Stimulated activated naive B cell treated with anti-CD40 and anti-IgM and Interleukin-4, amounts not matched to agents 10 μg/mL and 1 μg/mL and 100 μg/mL, for 72 hours (primary cell): Measurements from ENCODE around the gene RPRD1A.
A peak's percentile ranks its signal among the peaks of the same experiment; 100 is the strongest.
"Not testable (repeated sequence)": the region's sequence is repeated elsewhere in the genome, so short reads cannot be mapped to it uniquely, and the experiment has no call there.

Source experiments
- ATAC-seq, 2 donors: fragments of 150-1000 bp; cut with Tn5 transposase; replicated peaks; 2 replicates each; pipeline ENCODE4 v1.10.0; 2021; ENCODE audit warnings: moderate library complexity in 1 of 2
- DNase-seq: peaks from one replicate; pipeline ENCODE4 v3.0.0; 2021
- H3K27ac Mint-ChIP-seq: one replicate; pipeline ENCODE4 v1.8.0; 2022; ENCODE audit warnings: mild to moderate bottlenecking, mixed read lengths
- H3K27me3 Mint-ChIP-seq, 2 donors: one replicate each; pipeline ENCODE4 v1.8.0; 2022; ENCODE audit warnings: mixed read lengths in 2 of 2
- H3K36me3 Mint-ChIP-seq, 2 donors: one replicate each; pipeline ENCODE4 v1.8.0; 2022; ENCODE audit warnings: mixed read lengths in 2 of 2, mild to moderate bottlenecking in 1 of 2
- H3K4me1 Mint-ChIP-seq, 2 donors: one replicate each; pipeline ENCODE4 v1.8.0; 2022; ENCODE audit warnings: mixed read lengths in 2 of 2, mild to moderate bottlenecking in 1 of 2
- H3K4me3 Mint-ChIP-seq, 2 donors: one replicate each; pipeline ENCODE4 v1.8.0; 2022; ENCODE audit warnings: mild to moderate bottlenecking in 2 of 2, mixed read lengths in 2 of 2, moderate library complexity in 1 of 2
- H3K9me3 Mint-ChIP-seq, 2 donors: one replicate each; pipeline ENCODE4 v1.8.0; 2022; ENCODE audit warnings: mixed read lengths in 2 of 2, mild to moderate bottlenecking in 1 of 2

RPRD1A gene

DNA sequence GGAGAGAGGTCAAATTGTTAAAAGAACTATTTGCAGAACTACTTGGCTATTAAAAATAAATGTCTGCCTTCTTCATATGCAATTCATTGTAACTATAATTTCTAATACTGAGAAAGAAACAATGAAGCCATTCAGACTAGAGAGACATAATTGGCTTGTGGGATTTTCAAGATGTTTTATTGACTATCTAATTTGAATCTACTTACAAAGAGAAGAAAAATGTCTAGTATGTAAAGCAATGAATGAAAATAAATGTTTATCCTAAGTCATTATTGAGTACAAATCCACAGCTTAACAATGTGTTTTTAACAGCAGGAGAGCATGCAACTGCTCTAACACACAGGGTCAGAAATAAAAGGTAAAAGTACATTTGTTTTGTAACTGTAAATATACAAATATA, 75.7 kb downstream of the RPRD1A start:
- DNase-seq, result no peak
- H3K4me1 Mint-ChIP-seq, result no peaks in the 10 kb centered on the region
- H3K4me3 Mint-ChIP-seq, result no peak overlapping the region
- no peak for ATAC-seq
- no peak overlapping the region for H3K27ac Mint-ChIP-seq
- no peaks in the 10 kb centered on the region for H3K9me3 Mint-ChIP-seq
- H3K27me3 Mint-ChIP-seq, result no peaks in the 10 kb centered on the region
- peaks cover 10 to 24% of the 10 kb centered on the region in 2 donors for H3K36me3 Mint-ChIP-seq

DNA sequence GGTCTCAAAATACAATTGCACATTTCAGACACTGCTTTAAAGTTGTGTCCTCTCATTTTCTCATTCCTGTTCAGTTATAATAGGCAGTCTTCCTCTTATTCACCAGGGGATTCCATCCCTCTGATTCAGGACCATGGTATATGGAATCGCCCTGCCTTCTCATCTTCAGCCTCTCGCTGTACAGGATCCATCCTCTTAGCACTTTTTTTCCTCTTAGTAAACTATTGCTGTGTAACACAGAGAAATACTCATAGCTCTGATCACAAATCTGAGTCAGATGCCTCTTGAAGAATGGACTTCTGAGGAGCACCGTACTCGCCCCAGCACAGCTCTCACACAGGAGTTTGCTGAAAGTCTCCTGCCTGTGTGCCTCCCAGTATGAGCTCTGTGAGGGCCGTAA, 83.5 kb downstream of the RPRD1A start:
- H3K9me3 Mint-ChIP-seq, result no peaks in the 10 kb centered on the region
- H3K27me3 Mint-ChIP-seq, result no peaks in the 10 kb centered on the region
- DNase-seq (no peak), ATAC-seq (no peak)
- H3K4me3 Mint-ChIP-seq, result no peak overlapping the region
- peaks cover 27 to 45% of the 10 kb centered on the region in 2 donors for H3K36me3 Mint-ChIP-seq
- H3K4me1 Mint-ChIP-seq, result no peaks in the 10 kb centered on the region
- no peak overlapping the region for H3K27ac Mint-ChIP-seq

DNA sequence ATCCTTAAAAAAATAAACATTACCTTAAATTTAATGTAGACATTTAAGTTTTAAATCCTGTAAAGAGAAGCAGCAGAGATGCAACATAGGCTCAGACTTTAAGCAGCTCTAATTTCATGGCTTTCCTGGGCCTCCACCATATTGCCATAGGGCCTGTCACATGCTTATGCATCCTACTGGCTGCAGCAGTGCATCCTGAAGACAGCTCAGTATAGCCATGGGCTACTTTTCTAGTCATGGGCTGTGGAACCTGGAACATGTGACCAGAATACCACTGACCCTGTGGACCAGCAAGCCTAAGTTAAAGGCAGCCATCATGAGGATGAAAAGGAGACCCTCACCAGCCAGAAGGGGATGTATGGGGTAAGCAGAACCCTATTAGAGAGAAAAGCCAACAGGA, 84.2 kb downstream of the RPRD1A start:
- DNase-seq (no peak), ATAC-seq (no peak)
- H3K36me3 Mint-ChIP-seq, result peaks cover 33 to 47% of the 10 kb centered on the region in 2 donors
- no peaks in the 10 kb centered on the region for H3K9me3 Mint-ChIP-seq
- H3K4me1 Mint-ChIP-seq, result no peaks in the 10 kb centered on the region
- H3K27me3 Mint-ChIP-seq, result no peaks in the 10 kb centered on the region
- H3K27ac Mint-ChIP-seq, result no peak overlapping the region
- no peak overlapping the region for H3K4me3 Mint-ChIP-seq

DNA sequence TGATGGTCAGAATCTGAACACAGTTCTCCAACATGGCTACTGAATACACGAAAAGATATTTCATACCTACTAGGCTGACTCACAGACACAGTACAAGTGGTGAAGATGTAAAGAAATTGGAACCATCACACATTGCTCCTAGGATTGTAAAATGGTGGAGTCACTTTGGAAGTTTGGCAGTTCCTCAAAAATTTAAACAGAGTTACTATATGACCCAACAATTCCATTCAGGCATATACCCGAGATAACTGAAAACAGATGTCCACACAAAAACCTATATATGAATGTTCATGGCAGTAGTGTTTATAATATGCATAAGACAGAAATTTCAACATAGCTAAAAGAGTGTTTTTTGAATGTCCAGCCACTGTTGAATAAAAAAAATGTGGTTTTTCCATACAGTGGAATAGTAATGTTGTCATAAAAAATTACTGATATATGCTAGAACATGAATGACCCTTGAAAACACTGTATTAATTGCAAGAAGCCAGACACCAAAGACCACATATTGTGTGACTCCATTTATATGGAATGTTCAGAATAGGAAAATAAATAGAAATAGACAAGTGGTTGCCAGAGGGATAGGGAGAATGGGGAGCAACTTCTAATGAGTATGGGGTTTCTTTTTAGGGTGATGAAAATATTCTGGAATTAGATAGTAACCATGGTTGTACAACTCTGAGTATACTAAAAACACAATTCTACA, 84.8 kb downstream of the RPRD1A start:
- no peak overlapping the region for H3K4me3 Mint-ChIP-seq
- ATAC-seq (no peak), DNase-seq (no peak)
- H3K4me1 Mint-ChIP-seq, result peaks cover 0 to 2% of the 10 kb centered on the region in 2 donors
- H3K27ac Mint-ChIP-seq, result no peak overlapping the region
- peaks cover 39 to 50% of the 10 kb centered on the region in 2 donors for H3K36me3 Mint-ChIP-seq
- no peaks in the 10 kb centered on the region for H3K27me3 Mint-ChIP-seq
- no peaks in the 10 kb centered on the region for H3K9me3 Mint-ChIP-seq

DNA sequence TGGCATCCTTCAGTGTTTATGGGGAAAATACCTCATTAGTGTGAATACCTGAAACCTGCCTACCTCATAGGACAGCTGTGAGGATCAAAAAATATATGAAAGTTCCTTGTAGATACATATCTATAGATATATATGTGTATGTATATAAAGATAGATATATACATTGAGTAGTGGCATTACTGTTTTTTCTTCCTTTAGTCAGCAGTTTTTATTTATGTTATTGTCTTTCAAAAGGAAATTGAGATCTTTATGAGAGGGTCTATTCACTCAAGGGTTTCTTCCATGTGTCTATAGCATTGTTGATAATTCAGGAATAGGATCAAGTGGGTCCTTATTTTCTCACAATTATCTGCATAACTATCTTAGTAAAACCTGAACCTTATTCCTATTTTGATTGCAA, 88.2 kb downstream of the RPRD1A start:
- H3K36me3 Mint-ChIP-seq, result peaks cover 46 to 58% of the 10 kb centered on the region in 2 donors
- H3K4me3 Mint-ChIP-seq, result no peak overlapping the region
- no peaks in the 10 kb centered on the region for H3K27me3 Mint-ChIP-seq
- ATAC-seq, result no peak
- H3K9me3 Mint-ChIP-seq, result no peaks in the 10 kb centered on the region
- H3K27ac Mint-ChIP-seq, result no peak overlapping the region
- no peak for DNase-seq
- H3K4me1 Mint-ChIP-seq, result peaks cover 4 to 7% of the 10 kb centered on the region in 2 donors

DNA sequence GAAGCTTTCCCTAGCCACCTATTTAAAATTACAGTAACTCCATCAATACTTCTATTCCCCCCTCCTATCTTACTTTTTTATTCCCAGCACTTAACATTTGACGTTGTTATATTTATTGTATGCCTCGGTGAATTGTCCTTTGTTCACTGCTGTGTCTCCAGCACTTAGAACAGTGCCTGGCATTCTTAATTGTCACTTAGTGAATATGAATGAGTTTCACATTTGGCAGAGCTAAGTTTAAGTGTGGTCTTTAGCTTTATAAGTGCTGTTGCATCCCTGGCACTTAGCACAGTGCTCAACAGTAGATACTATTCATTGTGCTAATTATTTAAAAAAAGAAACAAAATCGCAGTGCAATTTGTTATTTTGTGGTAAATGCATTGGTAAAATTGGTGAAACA, 93.2 kb downstream of the RPRD1A start:
- DNase-seq (no peak), ATAC-seq (no peak)
- Mint-ChIP-seq H3K27ac (peak overlapping the region; percentile 91), H3K27me3 (no peaks in the 10 kb centered on the region), H3K4me1 (peaks cover 23 to 36% of the 10 kb centered on the region in 2 donors), H3K9me3 (no peaks in the 10 kb centered on the region), H3K36me3 (peaks cover 30 to 37% of the 10 kb centered on the region in 2 donors), H3K4me3 (peak overlapping the region; percentile 92 to 96)

DNA sequence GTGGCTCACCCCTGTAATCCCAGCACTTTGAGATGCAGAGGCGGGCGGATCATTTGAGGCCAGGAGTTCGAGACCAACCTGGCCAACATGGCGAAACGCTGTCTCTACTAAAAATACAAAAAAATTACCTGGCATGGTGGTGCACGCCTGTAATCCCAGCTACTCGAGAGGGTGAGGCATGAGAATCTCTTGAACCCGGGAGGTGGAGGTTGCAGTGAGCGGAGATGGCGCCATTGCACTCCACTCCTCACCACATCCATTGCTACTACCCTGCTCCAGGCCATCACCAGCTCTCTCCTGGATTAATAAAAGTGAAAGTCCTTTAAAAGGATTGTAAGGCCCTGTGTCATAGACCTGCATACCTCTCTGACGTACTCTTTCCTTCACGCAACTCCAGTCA, 93.7 kb downstream of the RPRD1A start:
- Mint-ChIP-seq H3K27ac (peak overlapping the region; percentile 91), H3K4me3 (peak overlapping the region; percentile 92 to 96), H3K9me3 (no peaks in the 10 kb centered on the region), H3K27me3 (no peaks in the 10 kb centered on the region), H3K36me3 (peaks cover 28 to 34% of the 10 kb centered on the region in 2 donors), H3K4me1 (peaks cover 23 to 39% of the 10 kb centered on the region in 2 donors)
- DNase-seq (no peak), ATAC-seq (no peak)

DNA sequence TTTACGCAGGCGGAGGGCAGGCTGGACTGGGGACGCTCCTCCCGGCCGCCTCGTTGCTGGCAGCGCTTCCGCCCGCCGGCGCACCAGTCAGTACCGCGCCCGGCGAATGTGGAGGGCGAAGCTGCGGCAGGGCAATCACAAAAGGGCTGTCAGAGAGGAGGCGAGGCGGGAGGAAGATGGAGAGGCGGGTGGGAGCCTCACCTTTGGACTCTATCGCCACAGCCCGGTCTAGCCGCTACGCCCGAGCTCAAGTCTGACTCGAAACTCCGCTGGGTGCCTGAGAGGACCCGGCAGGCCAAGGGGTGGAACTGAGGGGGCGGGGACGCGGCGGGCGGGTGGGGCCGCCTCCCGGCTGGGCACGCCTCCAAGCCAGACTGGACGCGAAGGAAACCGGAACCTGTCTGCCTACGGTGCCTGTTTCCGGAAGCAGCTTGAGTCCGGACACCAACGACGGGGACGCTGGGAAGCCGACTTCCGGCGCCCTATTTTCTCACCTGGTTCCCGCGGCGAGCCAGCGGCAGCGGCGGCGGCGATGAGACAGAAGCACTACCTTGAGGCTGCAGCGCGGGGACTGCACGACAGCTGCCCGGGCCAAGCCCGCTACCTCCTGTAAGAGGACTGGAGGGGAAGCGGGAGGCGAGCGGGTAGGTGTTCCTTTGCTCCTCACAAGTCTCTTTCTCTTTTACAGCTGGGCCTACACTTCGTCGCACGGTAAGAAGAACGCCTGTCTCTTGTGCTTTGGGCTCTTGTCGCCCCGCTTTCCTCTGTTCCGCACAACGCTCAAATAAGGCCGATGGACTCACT, 95.0 kb downstream of the RPRD1A start, which contains the start of gene RMP24:
TSS of gene RMP24 (plus strand) at position 483 of the 804 bp plus-strand sequence.
- peak; percentile 91 to 93 for ATAC-seq
- H3K27me3 Mint-ChIP-seq, result no peaks in the 10 kb centered on the region
- DNase-seq, result peak; percentile 92
- peaks cover 15 to 22% of the 10 kb centered on the region in 2 donors for H3K36me3 Mint-ChIP-seq
- peak within 1 kb of the TSS; percentile 92 to 96 for H3K4me3 Mint-ChIP-seq
- H3K9me3 Mint-ChIP-seq, result no peaks in the 10 kb centered on the region
- H3K27ac Mint-ChIP-seq, result peak within 1 kb of the TSS; percentile 94
- peaks cover 25 to 46% of the 10 kb centered on the region in 2 donors for H3K4me1 Mint-ChIP-seq

DNA sequence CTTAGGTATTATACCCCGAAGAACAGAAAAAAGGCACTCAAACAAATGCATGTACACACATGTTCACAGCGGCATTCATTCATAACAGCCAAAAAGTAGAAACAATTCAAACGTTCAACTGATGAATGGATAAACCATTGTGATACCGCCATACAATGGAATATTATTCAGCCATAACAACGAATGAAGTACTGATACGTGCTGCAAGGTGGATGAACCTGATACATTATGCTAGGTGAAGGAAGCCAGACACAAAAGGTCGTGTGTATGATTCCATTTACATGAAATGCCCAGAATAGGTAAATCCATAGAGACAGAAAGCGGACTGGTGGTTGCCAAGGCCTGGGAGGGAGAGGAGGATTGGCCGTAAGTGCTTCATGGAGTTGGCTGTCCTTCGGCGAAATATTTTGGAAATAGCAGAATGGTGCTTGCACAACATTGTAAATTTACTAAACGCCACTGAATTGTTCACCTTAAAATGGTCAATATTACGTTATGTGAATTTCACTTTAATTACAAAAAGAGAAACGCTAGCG, 95.6 kb downstream of the RPRD1A start:
- Mint-ChIP-seq H3K4me1 (peaks cover 25 to 46% of the 10 kb centered on the region in 2 donors), H3K4me3 (peak overlapping the region; percentile 92 to 96), H3K27ac (peak overlapping the region; percentile 94), H3K9me3 (no peaks in the 10 kb centered on the region), H3K27me3 (no peaks in the 10 kb centered on the region), H3K36me3 (peaks cover 11 to 19% of the 10 kb centered on the region in 2 donors)
- no peak for DNase-seq
- ATAC-seq, result peak; percentile 2 to 5

DNA sequence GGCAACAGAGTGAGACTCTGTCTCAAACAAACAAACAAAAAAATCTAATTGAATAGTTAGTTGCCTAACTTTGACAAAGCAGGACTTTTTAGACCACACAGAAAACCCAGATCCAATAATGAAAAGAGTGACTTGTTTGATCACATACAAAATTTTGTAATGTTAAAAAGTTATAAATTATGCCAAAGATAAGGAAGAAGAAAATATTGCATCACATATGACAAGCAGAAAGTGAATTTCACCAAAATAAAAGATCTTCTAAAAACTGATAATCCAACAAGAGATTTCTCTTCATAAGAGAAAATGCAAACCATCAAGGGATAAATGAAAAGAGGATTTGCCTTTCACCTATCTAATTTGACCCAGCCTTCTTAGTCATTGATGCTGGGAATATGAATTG, 97.7 kb downstream of the RPRD1A start:
- peaks cover 0 to 9% of the 10 kb centered on the region in 2 donors for H3K36me3 Mint-ChIP-seq
- H3K9me3 Mint-ChIP-seq, result peaks cover 0 to 1% of the 10 kb centered on the region in 2 donors
- H3K4me1 Mint-ChIP-seq, result peaks cover 31 to 41% of the 10 kb centered on the region in 2 donors
- DNase-seq (no peak), ATAC-seq (no peak)
- H3K4me3 Mint-ChIP-seq, result peak overlapping the region in 1 of 2 donors; percentile 35
- no peaks in the 10 kb centered on the region for H3K27me3 Mint-ChIP-seq
- no peak overlapping the region for H3K27ac Mint-ChIP-seq

DNA sequence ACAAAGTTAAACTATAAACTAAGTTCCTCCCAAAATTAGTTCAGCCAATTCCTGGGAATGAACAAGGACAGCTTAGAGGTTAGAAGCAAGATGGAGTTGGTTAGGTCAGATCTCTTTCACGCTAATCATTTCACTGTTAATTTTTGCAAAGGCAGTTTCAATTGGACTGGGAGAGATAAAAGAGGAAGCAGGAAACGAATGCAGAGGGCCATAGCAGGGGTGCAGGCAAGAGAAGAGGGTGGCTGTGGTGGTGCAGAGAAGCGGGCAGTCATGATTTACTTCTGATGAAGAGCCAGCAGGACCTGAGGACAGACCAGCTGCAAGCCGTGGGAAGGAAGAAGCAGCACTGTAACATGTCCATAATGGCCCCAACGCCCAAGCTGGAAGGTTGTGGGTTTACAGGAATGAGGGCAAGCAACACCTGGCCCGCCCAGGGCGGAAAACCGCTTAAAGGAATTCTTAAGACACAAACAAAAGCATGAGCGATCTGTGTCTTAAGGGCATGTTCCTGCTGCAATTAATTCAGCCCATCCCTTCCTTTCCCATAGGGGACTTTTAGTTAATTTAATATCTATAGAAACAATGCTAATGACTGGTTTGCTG, 99.0 kb downstream of the RPRD1A start:
- peaks cover 24 to 31% of the 10 kb centered on the region in 2 donors for H3K4me1 Mint-ChIP-seq
- H3K27ac Mint-ChIP-seq, result peak overlapping the region; percentile 65
- no peaks in the 10 kb centered on the region for H3K27me3 Mint-ChIP-seq
- H3K4me3 Mint-ChIP-seq, result peak overlapping the region in 1 of 2 donors; percentile 8
- peaks cover 0 to 1% of the 10 kb centered on the region in 2 donors for H3K9me3 Mint-ChIP-seq
- H3K36me3 Mint-ChIP-seq, result peaks cover 0 to 3% of the 10 kb centered on the region in 2 donors
- ATAC-seq (no peak), DNase-seq (no peak)

DNA sequence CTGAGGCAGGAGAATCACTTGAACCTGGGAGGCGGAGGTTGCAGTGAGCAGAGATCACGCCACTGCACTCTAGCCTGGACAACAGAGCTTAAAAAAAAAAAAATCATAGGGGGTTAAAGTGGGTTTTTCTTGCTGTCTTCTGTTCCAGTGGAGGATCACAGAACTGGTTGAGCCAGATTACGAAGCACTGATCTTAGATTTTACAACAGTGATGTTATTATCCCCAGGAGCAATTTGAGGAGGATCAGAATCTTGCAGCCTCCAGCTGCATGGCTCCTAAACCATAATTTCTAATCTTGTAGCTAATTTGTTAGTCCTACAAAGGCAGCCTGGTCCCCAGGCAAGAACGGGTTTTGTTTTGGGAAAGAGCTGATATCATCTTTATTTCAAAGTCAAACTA, 99.5 kb downstream of the RPRD1A start:
- not testable (repeated sequence) for H3K4me3 Mint-ChIP-seq, H3K27me3 Mint-ChIP-seq, ATAC-seq, H3K9me3 Mint-ChIP-seq, H3K36me3 Mint-ChIP-seq, H3K27ac Mint-ChIP-seq, DNase-seq
- H3K4me1 Mint-ChIP-seq, result peaks cover 23 to 26% of the 10 kb centered on the region in 2 donors

DNA sequence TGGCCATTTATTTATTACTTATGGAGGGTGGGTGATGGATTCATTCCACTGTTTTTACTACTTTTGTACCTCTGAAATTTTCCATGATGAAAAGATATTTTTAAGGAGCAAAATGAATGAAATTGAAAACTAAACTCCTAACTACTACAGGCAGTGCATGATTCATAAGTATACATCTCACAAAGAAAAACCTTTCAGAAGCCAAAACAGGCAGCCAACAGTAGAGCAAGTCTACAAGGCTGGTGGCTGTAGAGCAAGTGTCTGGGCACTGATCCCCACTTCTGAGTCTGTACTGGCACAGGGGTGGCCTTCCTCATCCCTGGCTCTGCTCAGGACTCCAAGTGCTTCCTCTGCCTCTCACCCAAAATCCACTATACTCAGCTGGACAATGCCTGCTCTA, 103.0 kb downstream of the RPRD1A start:
- Mint-ChIP-seq H3K36me3 (peaks cover 2 to 5% of the 10 kb centered on the region in 2 donors), H3K27me3 (peaks cover 4 to 6% of the 10 kb centered on the region in 2 donors), H3K4me3 (no peak overlapping the region), H3K4me1 (peaks cover 10 to 11% of the 10 kb centered on the region in 2 donors), H3K9me3 (peaks cover 0 to 3% of the 10 kb centered on the region in 2 donors), H3K27ac (no peak overlapping the region)
- no peak for DNase-seq
- no peak for ATAC-seq

DNA sequence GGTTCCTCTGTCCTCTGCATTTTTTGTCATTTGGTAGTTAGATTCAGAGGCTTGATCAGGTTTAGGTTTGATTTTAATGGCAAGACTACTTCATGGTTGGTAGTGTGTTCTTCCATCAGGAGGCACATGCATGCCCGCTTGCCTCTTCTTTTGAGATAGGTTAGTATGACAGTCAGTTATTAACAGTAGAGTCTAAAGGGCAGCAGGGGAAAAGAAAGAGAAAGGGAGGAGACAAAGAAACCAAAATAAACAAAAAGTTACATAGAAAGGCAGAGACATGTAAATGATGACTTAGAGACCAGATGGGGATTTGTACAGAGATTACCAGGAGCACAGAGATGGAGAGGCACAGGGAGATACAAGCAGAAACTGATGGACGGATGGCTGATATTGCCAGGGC, 105.0 kb downstream of the RPRD1A start:
- Mint-ChIP-seq H3K27ac (no peak overlapping the region), H3K9me3 (peaks cover 0 to 4% of the 10 kb centered on the region in 2 donors), H3K36me3 (peaks cover 4 to 7% of the 10 kb centered on the region in 2 donors), H3K4me3 (no peak overlapping the region), H3K4me1 (peaks cover 0 to 6% of the 10 kb centered on the region in 2 donors), H3K27me3 (peaks cover 21 to 22% of the 10 kb centered on the region in 2 donors)
- DNase-seq, result no peak
- ATAC-seq, result no peak
